KG1 (cell line): Measurements from ENCODE around the gene NAGPA.
A peak's percentile ranks its signal among the peaks of the same experiment; 100 is the strongest.
"Not testable (repeated sequence)": the region's sequence is repeated elsewhere in the genome, so short reads cannot be mapped to it uniquely, and the experiment has no call there.

Experiments
- DNase-seq: peaks from one replicate; lab custom pipeline; 2025; lab: John Stamatoyannopoulos, UW

The NAGPA gene

GRCh38 chr16:5033256-5034166, at the start of gene NAGPA:
TSS of gene NAGPA (minus strand) at chr16:5033935. CDS start at chr16:5033914, 21 bp downstream.
- peak; percentile 54 for DNase-seq

DNA sequence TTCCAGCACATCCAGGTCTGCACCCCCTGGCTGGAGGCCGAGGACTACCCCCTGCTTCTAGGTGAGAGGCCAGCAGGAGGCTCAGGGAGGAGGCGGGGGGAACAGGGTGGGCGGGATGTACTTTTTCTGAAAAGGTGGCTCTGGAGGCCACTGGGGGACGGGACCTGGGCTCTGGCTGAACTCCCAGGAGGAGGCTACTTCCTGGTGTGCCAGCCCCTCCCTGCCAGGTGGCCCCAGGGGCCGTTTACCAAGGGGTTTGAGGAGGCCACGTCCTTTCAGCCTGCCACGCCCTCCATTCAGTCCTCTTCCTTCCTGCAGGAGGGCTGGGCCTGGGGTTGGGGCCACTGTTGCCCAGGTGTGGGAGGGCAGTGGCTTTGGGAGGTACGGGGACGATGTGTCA, 47.3 kb upstream of the NAGPA start:
- not testable (repeated sequence) for DNase-seq

DNA sequence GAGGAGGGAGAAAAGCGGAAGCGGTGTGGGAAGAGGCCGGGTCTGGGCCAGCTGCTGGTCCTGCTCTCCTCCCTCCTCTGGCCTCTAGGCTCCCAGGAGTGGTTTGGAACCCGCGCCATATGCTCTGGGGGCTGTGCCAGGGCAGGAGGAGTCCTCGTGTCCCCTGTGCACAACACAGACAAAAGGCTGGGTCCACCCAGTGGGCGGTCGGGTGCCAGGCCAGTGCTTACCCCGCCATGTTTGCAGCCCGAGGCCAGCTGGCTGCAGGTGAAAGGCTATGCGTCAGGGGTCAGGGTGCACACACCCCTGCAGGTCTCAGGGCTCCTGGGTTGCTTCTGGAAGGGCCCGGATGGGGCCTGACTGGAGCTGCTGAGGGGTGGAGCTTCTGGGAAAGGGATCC, 46.7 kb upstream of the NAGPA start:
- not testable (repeated sequence) for DNase-seq

- DNase-seq, result no peak
These were observed 44.9 kb upstream of the NAGPA start for GRCh38 chr16:5078626-5079025.

DNA sequence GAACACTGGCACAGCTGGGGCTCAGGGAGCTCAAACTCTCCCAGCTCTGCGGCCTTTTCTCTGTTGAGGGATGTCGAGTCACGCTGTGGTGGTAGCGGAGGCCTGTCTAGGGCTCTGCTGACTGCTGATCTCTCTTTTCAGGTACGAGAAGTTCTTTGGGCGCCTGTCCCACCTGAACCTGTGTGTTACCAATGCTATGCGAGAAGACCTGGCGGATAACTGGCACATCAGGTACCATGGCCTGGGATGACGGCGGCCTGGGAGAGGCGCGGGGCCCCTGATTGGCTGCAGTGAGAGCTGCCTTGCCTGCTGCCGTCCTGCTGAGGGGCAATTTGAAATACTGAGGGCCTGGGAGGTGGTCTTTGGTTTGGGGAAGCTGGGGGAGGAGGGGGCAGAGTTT, 43.6 kb upstream of the NAGPA start:
- no peak for DNase-seq

DNA sequence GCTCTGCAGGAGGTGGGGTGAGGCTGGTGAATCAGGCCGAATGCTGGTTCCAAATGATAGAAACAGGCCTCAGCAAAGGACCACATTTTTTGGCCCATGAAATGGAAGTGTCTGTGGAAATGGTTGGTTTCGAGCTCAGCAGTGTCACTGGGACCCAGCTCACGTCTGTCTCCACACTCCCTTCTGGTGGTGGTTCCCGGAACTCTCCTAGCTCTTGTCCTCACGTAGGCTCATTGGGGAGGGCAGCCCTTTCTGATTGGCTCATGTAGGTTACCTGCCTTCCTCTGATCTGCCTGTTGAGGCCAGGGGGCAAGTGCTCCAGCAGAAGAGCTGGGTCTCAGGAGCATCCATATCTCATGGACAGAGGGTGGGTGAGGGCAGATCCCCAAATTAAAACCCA, 41.9 kb upstream of the NAGPA start:
- DNase-seq, result no peak

DNA sequence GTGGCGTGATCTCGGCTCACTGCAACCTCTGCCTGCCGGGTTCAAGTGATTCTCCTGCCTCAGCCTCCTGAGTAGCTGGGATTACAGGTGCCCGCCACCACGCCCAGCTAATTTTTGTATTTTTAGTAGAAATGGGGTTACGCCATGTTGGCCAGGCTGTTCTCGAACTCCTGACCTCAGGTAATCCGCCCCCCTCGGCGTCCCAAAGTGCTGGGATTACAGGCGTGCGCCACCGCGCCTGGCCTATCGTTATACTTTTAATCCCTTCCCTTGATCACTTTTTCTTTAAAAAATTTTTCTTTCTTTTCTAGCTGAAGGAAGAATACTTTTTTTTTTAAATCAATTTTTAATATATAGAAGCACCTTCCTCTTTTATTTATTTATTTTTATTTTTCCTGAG, 40.0 kb upstream of the NAGPA start:
- not testable (repeated sequence) for DNase-seq

- no peak for DNase-seq
These were observed 39.5 kb upstream of the NAGPA start for GRCh38 chr16:5073279-5073629.

GRCh38 chr16:5072334-5073278, 38.9 kb upstream of the NAGPA start:
- no peak for DNase-seq

DNA sequence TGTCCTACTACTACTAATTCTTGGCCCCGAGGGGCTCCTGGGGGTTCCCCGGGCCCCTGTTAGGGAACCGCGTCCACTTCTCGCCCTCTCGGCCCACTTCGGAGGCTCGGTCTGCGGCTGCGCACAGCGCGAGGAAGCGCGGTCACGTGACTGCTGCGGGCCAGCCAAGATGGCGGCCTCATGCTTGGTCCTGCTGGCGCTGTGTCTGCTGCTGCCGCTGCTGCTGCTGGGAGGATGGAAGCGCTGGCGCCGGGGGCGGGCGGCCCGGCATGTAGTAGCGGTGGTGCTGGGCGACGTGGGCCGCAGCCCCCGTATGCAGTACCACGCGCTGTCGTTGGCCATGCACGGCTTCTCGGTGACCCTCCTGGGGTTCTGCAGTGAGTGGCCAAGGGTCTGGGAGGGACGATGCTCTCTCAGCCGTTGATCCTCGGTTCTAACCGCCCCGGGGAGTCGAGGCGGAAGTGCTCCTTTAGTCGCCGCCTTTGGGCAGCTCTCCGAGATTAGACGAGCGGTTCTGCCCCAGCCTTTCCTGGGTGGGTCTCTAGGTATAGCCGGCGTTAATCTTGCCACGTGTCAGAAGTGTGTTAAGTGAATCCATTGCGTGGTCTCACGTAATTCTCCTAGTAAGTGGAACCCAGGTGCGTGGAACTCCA, 38.1 kb upstream of the NAGPA start, which contains the start of gene ALG1:
ALG1 (plus strand) TSS at position 163 of the 653 bp plus-strand sequence; CDS start at position 170, 7 bp downstream.
- DNase-seq, result peak; percentile 58

DNA sequence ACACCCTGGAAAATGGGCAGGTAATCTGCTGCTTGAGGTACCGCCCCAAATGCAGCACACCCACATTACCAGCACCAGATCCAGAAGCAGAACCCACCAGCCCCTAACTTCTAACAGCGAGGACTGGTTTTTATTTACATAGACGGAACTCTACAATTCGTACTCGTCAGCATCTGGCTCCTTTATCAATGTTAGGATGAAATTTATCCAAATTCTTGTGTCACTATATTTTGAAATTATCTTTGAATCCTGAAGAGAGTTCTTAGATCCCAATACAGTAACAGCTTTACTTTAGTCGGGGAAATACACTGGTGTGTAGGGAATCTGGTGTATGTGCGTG, 37.6 kb upstream of the NAGPA start:
- no peak for DNase-seq

- DNase-seq, result no peak
These were observed 36.9 kb upstream of the NAGPA start for GRCh38 chr16:5070431-5071186.

DNA sequence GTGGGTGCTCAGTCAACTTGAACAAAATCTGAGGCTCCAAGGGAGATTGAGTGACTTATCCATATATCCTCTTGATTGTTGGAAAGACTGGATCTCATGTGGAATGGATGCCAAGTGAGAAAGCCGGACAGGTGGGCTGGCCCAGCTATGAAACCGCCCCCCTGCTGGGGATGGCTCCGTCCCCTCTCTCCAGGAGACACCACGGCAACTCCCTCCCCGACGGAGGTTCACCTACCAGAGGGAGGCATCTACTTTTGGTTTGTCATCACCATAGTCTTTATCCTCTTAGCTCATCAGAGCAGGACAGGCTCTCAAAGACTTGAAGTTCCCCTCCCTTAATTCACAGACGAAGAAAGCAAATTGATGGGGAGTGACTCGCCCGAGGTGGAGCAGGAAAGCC, 36.1 kb upstream of the NAGPA start:
- no peak for DNase-seq

- no peak for DNase-seq
These were observed 35.3 kb upstream of the NAGPA start for GRCh38 chr16:5069048-5069447.

DNA sequence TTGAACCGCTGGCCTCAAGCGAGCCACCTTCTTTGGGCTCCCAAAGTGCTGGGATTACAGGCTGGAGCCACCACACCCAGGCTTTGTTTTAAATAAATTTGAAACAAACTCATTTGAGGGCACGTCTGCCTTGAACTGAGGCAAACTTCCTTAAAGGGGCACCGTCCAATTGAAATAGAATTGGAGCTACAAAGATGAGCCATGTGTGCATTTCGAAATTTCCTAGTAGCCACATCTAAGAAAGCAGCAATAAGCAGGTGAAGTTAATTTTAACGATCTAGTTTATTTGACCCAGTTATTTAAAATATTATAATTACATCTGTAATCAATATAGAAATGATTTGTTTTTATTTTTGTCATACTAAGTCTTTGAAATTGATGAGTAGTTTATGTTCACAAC, 32.8 kb upstream of the NAGPA start:
- DNase-seq, result no peak

GRCh38 chr16:5065813-5066212, 32.1 kb upstream of the NAGPA start, which contains the start of gene C16orf89:
TSS of gene C16orf89 (minus strand) at chr16:5065956. CDS start at chr16:5065908, 48 bp downstream.
- DNase-seq, result no peak

GRCh38 chr16:5065326-5065725, 31.6 kb upstream of the NAGPA start:
- no peak for DNase-seq

DNA sequence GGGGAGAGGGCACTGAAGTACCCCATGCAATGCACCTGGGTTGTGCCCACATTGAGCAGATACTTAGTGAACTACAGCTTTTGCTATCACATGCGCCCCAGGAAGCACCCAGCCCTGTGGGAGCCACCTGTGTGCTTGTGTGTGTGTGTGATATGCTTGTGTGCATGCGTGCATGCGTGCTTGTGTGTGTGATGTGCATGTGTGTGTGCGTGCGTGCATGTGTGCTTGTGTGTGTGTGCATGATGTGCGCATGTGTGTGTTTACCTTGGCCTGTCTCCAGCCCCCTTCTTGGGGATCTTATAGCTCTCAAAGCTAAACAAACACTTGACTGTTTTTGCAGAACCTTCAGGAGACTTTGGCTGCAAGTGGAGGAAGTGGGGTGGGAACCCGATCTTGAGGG, 31.2 kb upstream of the NAGPA start:
- no peak for DNase-seq

- no peak for DNase-seq
These were observed 29.3 kb upstream of the NAGPA start for GRCh38 chr16:5062790-5063765.

GRCh38 chr16:5062051-5062450, 28.3 kb upstream of the NAGPA start:
- no peak for DNase-seq
